Thyroid gland (tissue), 4 donors: ENCODE data around the gene ZNF2. TPM values are rescaled to one million over a fixed set of nuclear protein-coding genes. Genes with fewer than 3 reads are reported as not detected.

ENCODE experiments used
- DNase-seq, 2 donors: peaks; one replicate each; pipeline ENCODE4 v3.0.0-alpha.2; 2019
- H3K27ac ChIP-seq, 3 donors: fragments of 200-600 bp; sonication (generic); 1 replicate in 2 of 3; 2 replicates in 1 of 3; pipeline ENCODE4 v1.5.1; 2016 to 2019; ENCODE audit warnings: mild to moderate bottlenecking in 1 of 3, moderate library complexity in 1 of 3
- H3K27me3 ChIP-seq: fragments of 200-600 bp; sonication (generic); one replicate; pipeline ENCODE4 v1.5.1; 2019
- H3K36me3 ChIP-seq, 2 donors: fragments of 200-600 bp; sonication (generic); one replicate each; pipeline ENCODE4 v1.5.1; 2016 to 2019
- H3K4me1 ChIP-seq, 2 donors: fragments of 200-600 bp; sonication (generic); one replicate each; pipeline ENCODE4 v1.5.1; 2017 to 2019
- H3K4me3 ChIP-seq, 3 donors: fragments of 200-600 bp; sonication (generic); replicated peaks in 1 of 3; 1 replicate in 2 of 3; 2 replicates in 1 of 3; pipeline ENCODE4 v1.5.1; 2016; ENCODE audit warnings: mild to moderate bottlenecking in 1 of 3
- H3K9me3 ChIP-seq: fragments of 200-600 bp; sonication (generic); one replicate; pipeline ENCODE4 v1.5.1; 2017
- CTCF ChIP-seq, 6 experiments: fragments of 200-600 bp in 3 of 6; fragments of 450-650 bp in 3 of 6; sonication (generic) in 3 of 6; IDR thresholded peaks; one replicate each; pipeline ENCODE4 v1.5.1; 2016 to 2019; ENCODE audit warnings: antibody characterized with exemption in 6 of 6, mild to moderate bottlenecking in 2 of 6, inconsistent platforms in 1 of 6, moderate library complexity in 1 of 6
- POLR2A ChIP-seq, 2 donors: fragments of 450-650 bp; IDR thresholded peaks; one replicate each; pipeline ENCODE4 v1.6.1; 2017; ENCODE audit warnings: antibody characterized with exemption in 2 of 2, mild to moderate bottlenecking in 2 of 2, moderate library complexity in 1 of 2
- whole genome bisulfite sequencing, 2 donors: methylation state at CpG; one replicate each; pipeline ENCODE4 v1.1.5; 2017; 5-methylcytosine and 5-hydroxymethylcytosine counted together
- intact Hi-C: fragments of 100-400 bp; cut with DNase I; formaldehyde crosslinking; loops from one replicate; pipeline ENCODE4 v1.15.1; 2023
- total RNA-seq, 4 donors: library from RNA; depleted of rRNA; stranded (reverse); fragments of >200 nt; gene quantifications; one replicate each; pipeline ENCODE4 v1.2.3, GENCODE V29; 2016

The ZNF2 gene
- total RNA-seq, 4 donors from 2014 or later, result 5.0 to 7.5 (median 5.7) TPM

- 69 to 77% methylated on average over 1 of the region's 1 CpG for WGBS, 2 donors
- TF ChIP-seq POLR2A (IDR thresholded peaks at IDR 0.05), result no peak
- DNase-seq, result no peak
- Histone ChIP-seq H3K4me1 (no peaks in the 10 kb centered on the region), H3K9me3 (no peaks in the 10 kb centered on the region), H3K4me3 (no peak overlapping the region), H3K36me3 (no peaks in the 10 kb centered on the region), H3K27ac (no peak overlapping the region), H3K27me3 (no peaks in the 10 kb centered on the region)
- intact Hi-C loops, result no loop called here
Measured at GRCh38 chr2:95138702-95139101, 26.9 kb upstream of the ZNF2 start.

GRCh38 chr2:95143838-95144237 lies 21.8 kb upstream of the ZNF2 start:
- Histone ChIP-seq H3K4me3 (no peak overlapping the region), H3K27me3 (no peaks in the 10 kb centered on the region), H3K4me1 (no peaks in the 10 kb centered on the region), H3K9me3 (no peaks in the 10 kb centered on the region), H3K36me3 (no peaks in the 10 kb centered on the region), H3K27ac (no peak overlapping the region)
- no peak for DNase-seq
- no peak for TF ChIP-seq POLR2A (IDR thresholded peaks at IDR 0.05)
- TF ChIP-seq CTCF (IDR thresholded peaks at IDR 0.05), result no peak
- intact Hi-C loops, result no loop called here
- 90 to 91% methylated on average over 2 of the region's 2 CpGs for WGBS, 2 donors

GRCh38 chr2:95149397-95149984 lies 16.1 kb upstream of the ZNF2 start:
- H3K4me1 ChIP-seq, result no peaks in the 10 kb centered on the region
- H3K4me3 ChIP-seq, result no peak overlapping the region
- H3K9me3 ChIP-seq, result no peaks in the 10 kb centered on the region
- DNase-seq, result no peak
- H3K36me3 ChIP-seq, result peaks cover 40% of the 10 kb centered on the region in 2 donors
- no peak overlapping the region for H3K27ac ChIP-seq
- TF ChIP-seq POLR2A (IDR thresholded peaks at IDR 0.05) (no peak), CTCF (IDR thresholded peaks at IDR 0.05) (no peak)
- no peaks in the 10 kb centered on the region for H3K27me3 ChIP-seq
- WGBS, 2 donors, result 92 to 94% methylated on average over 6 of the region's 6 CpGs
- intact Hi-C loops, result no loop called here

- intact Hi-C loops, result no loop called here
- Histone ChIP-seq H3K9me3 (no peaks in the 10 kb centered on the region), H3K27me3 (no peaks in the 10 kb centered on the region), H3K4me3 (peak overlapping the region in 2 of 3 donors; percentile 65 to 68), H3K27ac (peak overlapping the region in 2 of 3 donors; percentile 50 to 67), H3K36me3 (peaks cover 4 to 10% of the 10 kb centered on the region in 2 donors), H3K4me1 (peaks cover 10 to 12% of the 10 kb centered on the region in 2 donors)
- DNase-seq, result no peak
- 64% methylated on average over 10 of the region's 10 CpGs; no CpG with 5 or more reads in 1 of the 2 donors for WGBS, 2 donors
- no peak for TF ChIP-seq CTCF (IDR thresholded peaks at IDR 0.05)
- no peak for TF ChIP-seq POLR2A (IDR thresholded peaks at IDR 0.05)
Measured at GRCh38 chr2:95158441-95158840, 7.2 kb upstream of the ZNF2 start.

- Histone ChIP-seq H3K27me3 (no peaks in the 10 kb centered on the region), H3K27ac (peak overlapping the region; percentile 47 to 67 (median 50)), H3K36me3 (peaks cover 4 to 9% of the 10 kb centered on the region in 2 donors), H3K9me3 (no peaks in the 10 kb centered on the region), H3K4me3 (peak overlapping the region in 2 of 3 donors; percentile 65 to 68), H3K4me1 (peaks cover 12 to 13% of the 10 kb centered on the region in 2 donors)
- TF ChIP-seq CTCF (IDR thresholded peaks at IDR 0.05) (no peak), POLR2A (IDR thresholded peaks at IDR 0.05) (peak in 1 of 2 donors; percentile 6)
- 0 to 1% methylated on average over 8 to 36 of the region's 58 CpGs for WGBS, 2 donors
- DNase-seq, result peak; percentile 48 to 50
- intact Hi-C loops, result no loop called here
Measured at GRCh38 chr2:95158891-95159619, 6.6 kb upstream of the ZNF2 start.
